ENCODE measurements around the gene TROAP. TPM values are rescaled to one million over a fixed set of nuclear protein-coding genes. Genes with fewer than 3 reads are reported as not detected.

Gene TROAP
- total RNA-seq, 1 experiment from 2014 or later = 75.3 TPM

DNA sequence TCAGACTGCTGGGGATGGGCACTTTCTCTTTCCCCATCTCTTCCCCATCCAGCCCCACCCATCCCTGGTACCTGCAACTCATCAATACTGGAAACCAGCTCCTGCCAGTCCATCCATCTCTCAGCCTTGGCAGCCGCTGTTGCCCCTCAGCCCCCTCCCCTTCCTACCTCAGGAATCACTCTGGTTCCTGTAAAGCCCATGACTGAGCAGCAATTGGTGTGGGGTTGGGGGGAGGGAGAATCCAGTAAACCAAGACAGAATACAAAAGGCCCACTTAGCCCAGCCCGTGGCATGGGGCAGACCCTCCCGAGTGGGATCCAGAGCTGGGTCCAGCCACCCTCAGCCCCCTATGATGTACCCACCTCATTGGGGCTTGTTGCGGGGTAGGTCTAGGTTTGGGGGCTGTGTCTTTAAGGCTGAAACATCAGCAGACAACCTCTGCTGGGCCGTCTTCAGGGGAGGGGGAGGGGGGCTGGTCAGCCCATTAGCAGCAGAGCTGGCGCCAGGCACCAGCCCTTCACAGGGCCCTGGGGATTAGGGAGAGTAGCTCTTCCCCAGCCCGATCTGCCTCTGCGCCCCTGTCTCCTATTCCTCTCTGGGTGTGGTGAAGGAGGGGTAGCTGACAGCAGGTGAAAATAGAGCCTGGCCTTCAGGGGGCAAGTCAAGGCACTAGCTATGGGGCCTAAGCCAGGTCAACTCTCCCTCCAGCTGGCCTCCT is 28.8 kb upstream of the TROAP start:
- Histone ChIP-seq H3K27me3 (ENCODE audit: insufficient read depth, low read length) (peaks cover 56% of the 10 kb centered on the region), H2BK15ac (ENCODE audit: low read depth, low read length) (no peak overlapping the region), H2AFZ (ENCODE audit: low read length) (no peak overlapping the region), H3K23ac (ENCODE audit: insufficient read length, low read depth, low read length) (no peak overlapping the region), H2BK12ac (ENCODE audit: insufficient read length, low read depth, low read length) (no peak overlapping the region), H2BK20ac (ENCODE audit: low read depth, low read length, poor library complexity, severe bottlenecking) (no peak overlapping the region), H3K4ac (ENCODE audit: low read depth, low read length) (no peak overlapping the region), H3K4me2 (ENCODE audit: insufficient read depth, insufficient read length, low read length) (no peak overlapping the region), H3K4me1 (ENCODE audit: insufficient read depth, low read length) (no peaks in the 10 kb centered on the region), H3K79me1 (ENCODE audit: insufficient read depth, low read depth, low read length, poor library complexity, severe bottlenecking) (no peaks in the 10 kb centered on the region), H3K27ac (ENCODE audit: insufficient read length, low read depth, low read length) (no peak overlapping the region), H3K56ac (ENCODE audit: insufficient read length, low read depth, low read length) (no peak overlapping the region), H2AK5ac (ENCODE audit: insufficient read length, low read length) (no peak overlapping the region), H2BK120ac (ENCODE audit: low read depth, low read length, poor library complexity, severe bottlenecking) (no peak overlapping the region), H4K91ac (ENCODE audit: insufficient read length, low read depth, low read length) (no peak overlapping the region), H3K23me2 (ENCODE audit: insufficient read length, low read depth, low read length, poor library complexity, severe bottlenecking) (peaks cover 5% of the 10 kb centered on the region), H3K9ac (ENCODE audit: extremely low read depth, insufficient read length, low read length) (no peak overlapping the region), H3K18ac (ENCODE audit: insufficient read length, low read depth, low read length) (no peak overlapping the region), H3K9me3 (ENCODE audit: control insufficient read depth, low read depth, low read length) (no peaks in the 10 kb centered on the region), H4K20me1 (ENCODE audit: control insufficient read depth, insufficient read depth, insufficient read length) (peaks cover 3% of the 10 kb centered on the region), H4K8ac (replicated peaks; ENCODE audit: insufficient read length, low read depth, low read length) (no peak overlapping the region), H4K5ac (ENCODE audit: insufficient read length, low read depth, low read length) (no peak overlapping the region), H3K79me2 (ENCODE audit: insufficient read depth, low read length) (no peaks in the 10 kb centered on the region), H2BK5ac (ENCODE audit: insufficient read length, low read length) (no peak overlapping the region), H3K14ac (ENCODE audit: insufficient read depth, low read length) (no peak overlapping the region), H3T11ph (ENCODE audit: low read length) (no peak overlapping the region)
- Mint-ChIP-seq H3K27me3 (ENCODE audit: low read depth) (peaks cover 86% of the 10 kb centered on the region), H3K27ac (no peak overlapping the region; a peak in 1 of 7 replicates), H3K36me3 (ENCODE audit: insufficient read depth in 1 of 3, low read depth in 3 of 3) (no peaks in the 10 kb centered on the region; a peak in 2 of 7 replicates), H3K4me1 (peaks cover 14 to 42% of the 10 kb centered on the region in 2 experiments), H3K4me3 (peak overlapping the region in 1 of 2 experiments; percentile 20; a peak in 1 of 5 replicates), H3K9me3 (peaks cover 0 to 2% of the 10 kb centered on the region in 2 experiments; a peak in 1 of 5 replicates)
- DNase-seq = no peak
- TF ChIP-seq, protein P1, sequence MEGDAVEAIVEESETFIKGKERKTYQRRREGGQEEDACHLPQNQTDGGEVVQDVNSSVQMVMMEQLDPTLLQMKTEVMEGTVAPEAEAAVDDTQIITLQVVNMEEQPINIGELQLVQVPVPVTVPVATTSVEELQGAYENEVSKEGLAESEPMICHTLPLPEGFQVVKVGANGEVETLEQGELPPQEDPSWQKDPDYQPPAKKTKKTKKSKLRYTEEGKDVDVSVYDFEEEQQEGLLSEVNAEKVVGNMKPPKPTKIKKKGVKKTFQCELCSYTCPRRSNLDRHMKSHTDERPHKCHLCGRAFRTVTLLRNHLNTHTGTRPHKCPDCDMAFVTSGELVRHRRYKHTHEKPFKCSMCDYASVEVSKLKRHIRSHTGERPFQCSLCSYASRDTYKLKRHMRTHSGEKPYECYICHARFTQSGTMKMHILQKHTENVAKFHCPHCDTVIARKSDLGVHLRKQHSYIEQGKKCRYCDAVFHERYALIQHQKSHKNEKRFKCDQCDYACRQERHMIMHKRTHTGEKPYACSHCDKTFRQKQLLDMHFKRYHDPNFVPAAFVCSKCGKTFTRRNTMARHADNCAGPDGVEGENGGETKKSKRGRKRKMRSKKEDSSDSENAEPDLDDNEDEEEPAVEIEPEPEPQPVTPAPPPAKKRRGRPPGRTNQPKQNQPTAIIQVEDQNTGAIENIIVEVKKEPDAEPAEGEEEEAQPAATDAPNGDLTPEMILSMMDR (conservative IDR thresholded peaks at IDR 0.05) = no peak
- no CpG with 5 or more reads among the region's 8 CpGs for WGBS (ENCODE audit: extremely low coverage, insufficient read length, low lambda C conversion rate)

All from H9 (cell line).